Daoy (cell line): Measurements from ENCODE around the gene PARL. TPM values are rescaled to one million over a fixed set of nuclear protein-coding genes. Genes with fewer than 3 reads are reported as not detected.

Experiments used
- DNase-seq: peaks from one replicate; pipeline ENCODE4 v3.0.0-alpha.2; 2015; ENCODE audit warnings: low read depth
- total RNA-seq: library from RNA; depleted of rRNA; stranded (reverse); fragments of >200 nt; shearing (Covaris generic); gene quantifications from 2 replicates; pipeline ENCODE4 v1.2.3, GENCODE V29; 2014

The PARL gene
- total RNA-seq, 1 experiment from 2014 or later, result 88.0 TPM

- DNase-seq, result no peak
These were observed 30.2 kb downstream of the PARL start for GRCh38 chr3:183854318-183855035.

GRCh38 chr3:183845608-183846288 is 38.9 kb downstream of the PARL start:
- peak; percentile 16 for DNase-seq

GRCh38 chr3:183845090-183845489 is 39.6 kb downstream of the PARL start:
- no peak for DNase-seq

GRCh38 chr3:183844606-183845005 is 40.1 kb downstream of the PARL start:
- peak; percentile 70 for DNase-seq

- no peak for DNase-seq
These were observed 44.9 kb downstream of the PARL start for GRCh38 chr3:183839751-183840150.

- DNase-seq, result no peak
These were observed 46.8 kb downstream of the PARL start for GRCh38 chr3:183837894-183838293.

GRCh38 chr3:183837390-183837789 is 47.3 kb downstream of the PARL start:
- no peak for DNase-seq

- no peak for DNase-seq
These were observed 51.2 kb downstream of the PARL start for GRCh38 chr3:183833516-183833915.

- no peak for DNase-seq
These were observed 54.5 kb downstream of the PARL start for GRCh38 chr3:183830187-183830586.

GRCh38 chr3:183829466-183829865 is 55.2 kb downstream of the PARL start:
- DNase-seq, result no peak

GRCh38 chr3:183828538-183828870 is 56.2 kb downstream of the PARL start:
- DNase-seq, result no peak

GRCh38 chr3:183827809-183828537 is 56.7 kb downstream of the PARL start:
- no peak for DNase-seq

GRCh38 chr3:183826448-183827250 is 58.0 kb downstream of the PARL start:
- DNase-seq, result no peak

GRCh38 chr3:183825456-183826161 is 59.1 kb downstream of the PARL start, which contains the start of gene MAP6D1:
TSS of gene MAP6D1 (minus strand) at chr3:183825577. CDS start at chr3:183825547, 30 bp downstream.
- DNase-seq, result peak; percentile 77

- DNase-seq, result peak; percentile 43
These were observed 59.8 kb downstream of the PARL start for GRCh38 chr3:183824761-183825455.

GRCh38 chr3:183823963-183824362 is 60.7 kb downstream of the PARL start:
- no peak for DNase-seq

- DNase-seq, result no peak
These were observed 62.0 kb downstream of the PARL start for GRCh38 chr3:183822631-183823030.

GRCh38 chr3:183819831-183820230 is 64.8 kb downstream of the PARL start:
- DNase-seq, result no peak

GRCh38 chr3:183818706-183819624 is 65.7 kb downstream of the PARL start:
- DNase-seq, result no peak
